ENCODE data around the gene IKZF4. TPM values are rescaled to one million over a fixed set of nuclear protein-coding genes. Genes with fewer than 3 reads are reported as not detected.

The IKZF4 gene
- polyA plus RNA-seq (2013, experiment 1 of 2), result 9.9 TPM
- 9.8 TPM for polyA plus RNA-seq (2013, experiment 2 of 2)

DNA sequence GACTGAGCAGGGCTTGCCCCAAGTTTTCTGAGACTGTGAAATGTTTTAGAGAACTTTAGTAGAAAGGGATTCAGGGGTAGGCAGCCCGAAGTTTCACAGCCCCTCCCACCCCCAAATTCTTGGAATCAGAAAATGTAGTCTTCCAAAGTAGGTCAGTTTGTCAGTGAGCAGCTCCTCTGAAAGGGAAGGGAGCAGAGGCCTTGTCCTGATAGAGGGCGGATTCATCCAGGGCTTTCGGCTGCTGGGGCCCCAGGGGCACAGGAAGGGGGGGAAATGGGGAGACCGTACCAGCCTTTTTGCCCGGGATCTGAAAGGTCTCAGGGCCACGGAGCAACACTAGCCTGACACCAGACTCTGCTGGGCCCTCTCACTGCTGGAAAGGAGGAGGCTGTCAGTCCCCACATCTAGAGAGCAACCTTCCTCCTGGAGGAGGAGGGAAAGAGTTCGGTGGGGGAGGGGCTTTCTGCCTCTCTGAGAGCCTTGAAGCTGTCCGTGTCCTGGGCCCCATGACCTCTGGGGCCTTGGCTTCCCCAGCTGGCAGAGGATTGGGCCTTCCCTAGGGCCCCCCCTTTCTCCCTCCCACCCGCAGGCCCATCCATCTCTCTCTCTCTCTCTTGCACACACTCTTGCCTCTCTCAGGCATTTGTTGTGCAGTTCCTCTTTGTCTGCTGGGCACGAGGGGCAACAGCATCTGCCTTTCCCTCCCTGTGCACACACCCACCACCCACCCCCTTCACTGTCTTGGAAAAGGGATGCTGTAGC is at the start of gene IKZF4:
IKZF4 (plus strand) TSS at position 621 of the 762 bp plus-strand sequence. CDS start 451 bp downstream, outside the sequence.
- Histone ChIP-seq H3K79me1 (ENCODE audit: low read depth, low read length) (peaks cover 2% of the 10 kb centered on the region), H4K91ac (ENCODE audit: low read depth, low read length, poor library complexity) (peak within 1 kb of the TSS; percentile 96), H3K4me3 (ENCODE audit: low read length in 2 of 2) (peak within 1 kb of the TSS; percentile 78 to 83), H3K27me3 (ENCODE audit: control insufficient read depth in 3 of 3, insufficient read depth in 3 of 3, low read depth in 1 of 3, low read length in 3 of 3) (no peaks in the 10 kb centered on the region), H3K9ac (ENCODE audit: low read depth, low read length, poor library complexity) (peak within 1 kb of the TSS; percentile 98), H2BK5ac (ENCODE audit: low read length) (peak within 1 kb of the TSS; percentile 98), H2AFZ (ENCODE audit: low read length) (peak within 1 kb of the TSS; percentile 65), H3K4ac (ENCODE audit: low read length) (peak within 1 kb of the TSS; percentile 93), H3K14ac (ENCODE audit: low read length) (peak within 1 kb of the TSS; percentile 95), H4K8ac (ENCODE audit: low read depth, low read length) (peak within 1 kb of the TSS; percentile 99), H3K4me1 (ENCODE audit: control insufficient read depth in 2 of 2, insufficient read depth in 1 of 2, low read depth in 1 of 2, low read length in 2 of 2) (peaks cover 12 to 18% of the 10 kb centered on the region in 2 donors), H2BK120ac (ENCODE audit: low read depth, low read length) (peak within 1 kb of the TSS; percentile 98), H3K9me3 (replicated peaks in 1 of 2; ENCODE audit: control insufficient read depth in 2 of 2, insufficient read depth in 1 of 2, low read depth in 1 of 2, low read length in 2 of 2) (no peaks in the 10 kb centered on the region), H3K23ac (ENCODE audit: low read depth, low read length, poor library complexity) (peak within 1 kb of the TSS; percentile 92), H3K27ac (replicated peaks; ENCODE audit: low read length) (peak within 1 kb of the TSS; percentile 97), H3K4me2 (ENCODE audit: insufficient read depth, low read length, poor library complexity, severe bottlenecking) (peak within 1 kb of the TSS; percentile 85), H2BK15ac (ENCODE audit: low read length) (peak within 1 kb of the TSS; percentile 88), H2AK5ac (ENCODE audit: low read depth, low read length) (peak within 1 kb of the TSS; percentile 96), H3K18ac (ENCODE audit: low read length) (peak within 1 kb of the TSS; percentile 100), H2BK12ac (ENCODE audit: low read length) (peak within 1 kb of the TSS; percentile 91), H3K36me3 (replicated peaks in 1 of 2; ENCODE audit: control insufficient read depth in 2 of 2, insufficient read depth in 2 of 2, low read length in 2 of 2) (peaks cover 6 to 50% of the 10 kb centered on the region in 2 donors)
- no CpG with 5 or more reads among the region's 10 CpGs for WGBS, 2 donors (ENCODE audit: extremely low coverage in 2 of 2, insufficient read length in 2 of 2, insufficient replicate concordance in 1 of 2)
- DNase-seq (ENCODE audit: low spot score), result peak; percentile 76

GRCh38 chr12:55972042-55972441 is 48.8 kb upstream of the IKZF4 start:
- H3K23ac ChIP-seq (ENCODE audit: low read depth, low read length, poor library complexity), result no peak overlapping the region
- peaks cover 8 to 19% of the 10 kb centered on the region in 2 donors for H3K4me1 ChIP-seq (ENCODE audit: control insufficient read depth in 2 of 2, insufficient read depth in 1 of 2, low read depth in 1 of 2, low read length in 2 of 2)
- no peaks in the 10 kb centered on the region for H3K9me3 ChIP-seq (replicated peaks in 1 of 2; ENCODE audit: control insufficient read depth in 2 of 2, insufficient read depth in 1 of 2, low read depth in 1 of 2, low read length in 2 of 2)
- H3K4me3 ChIP-seq (ENCODE audit: low read length in 2 of 2), result no peak overlapping the region
- no peak overlapping the region for H2BK120ac ChIP-seq (ENCODE audit: low read depth, low read length)
- no peaks in the 10 kb centered on the region for H3K27me3 ChIP-seq (ENCODE audit: control insufficient read depth in 3 of 3, insufficient read depth in 3 of 3, low read depth in 1 of 3, low read length in 3 of 3)
- H3K4me2 ChIP-seq (ENCODE audit: insufficient read depth, low read length, poor library complexity, severe bottlenecking), result no peak overlapping the region
- H2BK15ac ChIP-seq (ENCODE audit: low read length), result no peak overlapping the region
- peaks cover 5% of the 10 kb centered on the region for H3K79me1 ChIP-seq (ENCODE audit: low read depth, low read length)
- no peak overlapping the region for H2AK5ac ChIP-seq (ENCODE audit: low read depth, low read length)
- H3K14ac ChIP-seq (ENCODE audit: low read length), result no peak overlapping the region
- H3K4ac ChIP-seq (ENCODE audit: low read length), result no peak overlapping the region
- H4K91ac ChIP-seq (ENCODE audit: low read depth, low read length, poor library complexity), result no peak overlapping the region
- no peak overlapping the region for H2AFZ ChIP-seq (ENCODE audit: low read length)
- H2BK12ac ChIP-seq (ENCODE audit: low read length), result no peak overlapping the region
- DNase-seq (ENCODE audit: low spot score), result no peak
- no peak overlapping the region for H4K8ac ChIP-seq (ENCODE audit: low read depth, low read length)
- H3K36me3 ChIP-seq (replicated peaks in 1 of 2; ENCODE audit: control insufficient read depth in 2 of 2, insufficient read depth in 2 of 2, low read length in 2 of 2), result peaks cover 14 to 70% of the 10 kb centered on the region in 2 donors
- WGBS, 2 donors (ENCODE audit: extremely low coverage in 2 of 2, insufficient read length in 2 of 2, insufficient replicate concordance in 1 of 2), result no CpG with 5 or more reads among the region's 3 CpGs
- H2BK5ac ChIP-seq (ENCODE audit: low read length), result no peak overlapping the region
- no peak overlapping the region for H3K18ac ChIP-seq (ENCODE audit: low read length)
- no peak overlapping the region for H3K9ac ChIP-seq (ENCODE audit: low read depth, low read length, poor library complexity)
- H3K27ac ChIP-seq (replicated peaks; ENCODE audit: low read length), result no peak overlapping the region

DNA sequence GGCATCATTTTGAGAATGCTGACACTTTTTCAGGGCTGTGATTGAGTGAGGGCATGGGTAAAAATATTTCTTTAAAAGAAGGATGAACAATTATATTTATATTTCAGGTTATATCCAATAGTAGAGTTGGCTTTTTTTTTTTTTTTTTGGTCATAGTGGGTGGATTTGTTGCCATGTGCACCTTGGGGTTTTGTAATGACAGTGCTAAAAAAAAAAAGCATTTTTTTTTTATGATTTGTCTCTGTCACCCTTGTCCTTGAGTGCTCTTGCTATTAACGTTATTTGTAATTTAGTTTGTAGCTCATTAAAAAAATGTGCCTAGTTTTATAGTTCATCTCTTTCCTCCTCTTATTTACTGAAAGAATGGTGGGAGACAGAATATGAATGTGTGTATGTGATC is 48.4 kb upstream of the IKZF4 start:
- H3K36me3 ChIP-seq (replicated peaks in 1 of 2; ENCODE audit: control insufficient read depth in 2 of 2, insufficient read depth in 2 of 2, low read length in 2 of 2), result peaks cover 14 to 74% of the 10 kb centered on the region in 2 donors
- H3K23ac ChIP-seq (ENCODE audit: low read depth, low read length, poor library complexity), result no peak overlapping the region

GRCh38 chr12:55972911-55973598 is 47.8 kb upstream of the IKZF4 start:
- Histone ChIP-seq H2BK5ac (ENCODE audit: low read length) (no peak overlapping the region), H3K23ac (ENCODE audit: low read depth, low read length, poor library complexity) (no peak overlapping the region), H3K9me3 (replicated peaks in 1 of 2; ENCODE audit: control insufficient read depth in 2 of 2, insufficient read depth in 1 of 2, low read depth in 1 of 2, low read length in 2 of 2) (no peaks in the 10 kb centered on the region), H3K27me3 (ENCODE audit: control insufficient read depth in 3 of 3, insufficient read depth in 3 of 3, low read depth in 1 of 3, low read length in 3 of 3) (no peaks in the 10 kb centered on the region), H2BK12ac (ENCODE audit: low read length) (no peak overlapping the region), H3K18ac (ENCODE audit: low read length) (no peak overlapping the region), H3K14ac (ENCODE audit: low read length) (no peak overlapping the region), H2AK5ac (ENCODE audit: low read depth, low read length) (no peak overlapping the region), H3K36me3 (replicated peaks in 1 of 2; ENCODE audit: control insufficient read depth in 2 of 2, insufficient read depth in 2 of 2, low read length in 2 of 2) (peaks cover 16 to 74% of the 10 kb centered on the region in 2 donors), H3K9ac (ENCODE audit: low read depth, low read length, poor library complexity) (no peak overlapping the region), H2AFZ (ENCODE audit: low read length) (peak overlapping the region; percentile 73), H4K91ac (ENCODE audit: low read depth, low read length, poor library complexity) (no peak overlapping the region), H3K27ac (replicated peaks; ENCODE audit: low read length) (peak overlapping the region; percentile 69), H3K4me1 (ENCODE audit: control insufficient read depth in 2 of 2, insufficient read depth in 1 of 2, low read depth in 1 of 2, low read length in 2 of 2) (peaks cover 4 to 11% of the 10 kb centered on the region in 2 donors), H2BK15ac (ENCODE audit: low read length) (no peak overlapping the region), H3K4ac (ENCODE audit: low read length) (peak overlapping the region; percentile 77), H3K4me2 (ENCODE audit: insufficient read depth, low read length, poor library complexity, severe bottlenecking) (peak overlapping the region; percentile 73), H2BK120ac (ENCODE audit: low read depth, low read length) (no peak overlapping the region), H3K79me1 (ENCODE audit: low read depth, low read length) (peaks cover 8% of the 10 kb centered on the region), H3K4me3 (ENCODE audit: low read length in 2 of 2) (peak overlapping the region; percentile 45 to 58), H4K8ac (ENCODE audit: low read depth, low read length) (no peak overlapping the region)
- 100% methylated on average over 1 of the region's 18 CpGs; no CpG with 5 or more reads in 1 of the 2 donors for WGBS, 2 donors (ENCODE audit: extremely low coverage in 2 of 2, insufficient read length in 2 of 2, insufficient replicate concordance in 1 of 2)
- no peak for DNase-seq (ENCODE audit: low spot score)

More for the DNA sequence above, 48.4 kb upstream of the IKZF4 start:
- no CpG with 5 or more reads among the region's 1 CpG for WGBS, 2 donors (ENCODE audit: extremely low coverage in 2 of 2, insufficient read length in 2 of 2, insufficient replicate concordance in 1 of 2)
- no peak overlapping the region for H4K8ac ChIP-seq (ENCODE audit: low read depth, low read length)
- no peaks in the 10 kb centered on the region for H3K27me3 ChIP-seq (ENCODE audit: control insufficient read depth in 3 of 3, insufficient read depth in 3 of 3, low read depth in 1 of 3, low read length in 3 of 3)
- no peak overlapping the region for H2AFZ ChIP-seq (ENCODE audit: low read length)
- no peak overlapping the region for H3K14ac ChIP-seq (ENCODE audit: low read length)
- H3K79me1 ChIP-seq (ENCODE audit: low read depth, low read length), result peaks cover 5% of the 10 kb centered on the region
- H2AK5ac ChIP-seq (ENCODE audit: low read depth, low read length), result no peak overlapping the region
- H2BK120ac ChIP-seq (ENCODE audit: low read depth, low read length), result no peak overlapping the region
- no peak overlapping the region for H2BK15ac ChIP-seq (ENCODE audit: low read length)
- H3K9ac ChIP-seq (ENCODE audit: low read depth, low read length, poor library complexity), result no peak overlapping the region
- no peak overlapping the region for H3K18ac ChIP-seq (ENCODE audit: low read length)
- H3K4me2 ChIP-seq (ENCODE audit: insufficient read depth, low read length, poor library complexity, severe bottlenecking), result no peak overlapping the region
- no peak overlapping the region for H2BK12ac ChIP-seq (ENCODE audit: low read length)
- no peak overlapping the region for H2BK5ac ChIP-seq (ENCODE audit: low read length)
- no peak overlapping the region for H3K27ac ChIP-seq (replicated peaks; ENCODE audit: low read length)
- no peak for DNase-seq (ENCODE audit: low spot score)
- H3K4ac ChIP-seq (ENCODE audit: low read length), result no peak overlapping the region
- H3K4me3 ChIP-seq (ENCODE audit: low read length in 2 of 2), result peak overlapping the region in 1 of 2 donors; percentile 45
- H3K4me1 ChIP-seq (ENCODE audit: control insufficient read depth in 2 of 2, insufficient read depth in 1 of 2, low read depth in 1 of 2, low read length in 2 of 2), result peaks cover 8 to 17% of the 10 kb centered on the region in 2 donors
- H4K91ac ChIP-seq (ENCODE audit: low read depth, low read length, poor library complexity), result no peak overlapping the region
- H3K9me3 ChIP-seq (replicated peaks in 1 of 2; ENCODE audit: control insufficient read depth in 2 of 2, insufficient read depth in 1 of 2, low read depth in 1 of 2, low read length in 2 of 2), result no peaks in the 10 kb centered on the region

All from neuronal stem cell (in vitro differentiated cells).